ENCODE results near the gene TBC1D22B. TPM values are rescaled to one million over a fixed set of nuclear protein-coding genes. Genes with fewer than 3 reads are reported as not detected.

TBC1D22B gene
- total and polyA plus RNA-seq, 2 experiments from 2014 or later: 9.1 to 19.9 TPM

DNA sequence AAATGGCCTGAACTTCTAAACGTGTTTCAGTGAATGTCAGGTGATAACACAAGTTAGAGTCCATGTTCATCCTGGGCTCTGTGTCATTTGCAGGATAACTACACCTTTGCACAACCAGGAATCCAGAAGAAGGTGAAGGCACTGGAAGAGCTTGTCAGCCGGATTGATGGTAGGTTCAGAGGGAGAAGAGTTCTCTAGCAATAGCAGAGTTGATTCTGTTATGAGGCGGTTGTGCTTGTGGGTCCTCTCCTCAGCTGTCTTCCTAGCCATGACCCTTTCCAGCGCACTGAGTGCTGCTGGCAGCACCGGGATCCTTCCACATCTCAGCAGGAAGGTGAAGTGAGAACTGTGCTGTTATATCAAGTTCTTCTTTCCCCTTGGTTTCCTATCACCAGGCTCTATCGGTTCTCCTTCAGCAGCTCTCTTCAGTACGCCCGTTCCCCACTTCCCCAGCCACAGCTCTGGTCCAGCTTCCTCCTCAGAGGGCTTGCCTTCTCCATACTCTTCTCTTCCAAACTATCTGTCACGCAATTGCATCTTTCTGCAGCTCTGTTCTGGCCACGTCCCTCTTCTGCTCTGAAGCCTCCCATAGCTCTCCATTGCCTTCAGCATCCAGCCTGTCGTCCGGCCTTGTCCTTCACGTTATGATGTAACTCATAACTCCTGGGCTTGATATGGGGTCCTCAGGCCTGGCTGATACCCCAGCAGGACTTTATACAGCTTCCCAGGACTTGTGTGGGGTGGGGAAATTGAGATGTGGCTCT is 56.3 kb downstream of the TBC1D22B start:
- H3K4me1 Mint-ChIP-seq: no peaks in the 10 kb centered on the region
- no peaks in the 10 kb centered on the region for H3K27me3 ChIP-seq (ENCODE audit: insufficient read depth)
- no peaks in the 10 kb centered on the region for H3K79me2 ChIP-seq (replicated peaks; ENCODE audit: insufficient read depth)
- peaks cover 3% of the 10 kb centered on the region for H4K20me1 ChIP-seq (replicated peaks; ENCODE audit: insufficient read depth)
- H3K4me3 ChIP-seq: no peak overlapping the region
- H3K4me2 ChIP-seq: no peak overlapping the region
- no peaks in the 10 kb centered on the region for H3K9me3 Mint-ChIP-seq
- ATAC-seq (no peak), DNase-seq (ENCODE audit: low spot score) (no peak)
- peaks cover 17% of the 10 kb centered on the region for H3K36me3 Mint-ChIP-seq (ENCODE audit: low read depth)
- H3K27ac ChIP-seq (ENCODE audit: low read depth): no peak overlapping the region
- H3K27ac Mint-ChIP-seq: no peak overlapping the region
- TF ChIP-seq ZNF331 (CRISPR knock-in tag; IDR thresholded peaks at IDR 0.05; ENCODE audit: low read depth) (no peak), STAT1 (IDR thresholded peaks at IDR 0.05; ENCODE audit: unreplicated experiment) (no peak), JUNB (IDR thresholded peaks at IDR 0.05; ENCODE audit: unreplicated experiment) (no peak), EZH2 (IDR thresholded peaks at IDR 0.05; ENCODE audit: low read depth, unreplicated experiment) (no peak), CREB1 (CRISPR knock-in tag; IDR thresholded peaks at IDR 0.05; ENCODE audit: low read depth) (no peak), EZH2phosphoT487 (IDR thresholded peaks at IDR 0.05; ENCODE audit: unreplicated experiment) (no peak), ZNF114 (CRISPR knock-in tag; IDR thresholded peaks at IDR 0.05) (no peak), POLR2AphosphoS5 (IDR thresholded peaks at IDR 0.05; ENCODE audit: low read depth) (no peak), NANOG (IDR thresholded peaks at IDR 0.05; ENCODE audit: borderline replicate concordance) (no peak)
- TF ChIP-seq, protein P1, sequence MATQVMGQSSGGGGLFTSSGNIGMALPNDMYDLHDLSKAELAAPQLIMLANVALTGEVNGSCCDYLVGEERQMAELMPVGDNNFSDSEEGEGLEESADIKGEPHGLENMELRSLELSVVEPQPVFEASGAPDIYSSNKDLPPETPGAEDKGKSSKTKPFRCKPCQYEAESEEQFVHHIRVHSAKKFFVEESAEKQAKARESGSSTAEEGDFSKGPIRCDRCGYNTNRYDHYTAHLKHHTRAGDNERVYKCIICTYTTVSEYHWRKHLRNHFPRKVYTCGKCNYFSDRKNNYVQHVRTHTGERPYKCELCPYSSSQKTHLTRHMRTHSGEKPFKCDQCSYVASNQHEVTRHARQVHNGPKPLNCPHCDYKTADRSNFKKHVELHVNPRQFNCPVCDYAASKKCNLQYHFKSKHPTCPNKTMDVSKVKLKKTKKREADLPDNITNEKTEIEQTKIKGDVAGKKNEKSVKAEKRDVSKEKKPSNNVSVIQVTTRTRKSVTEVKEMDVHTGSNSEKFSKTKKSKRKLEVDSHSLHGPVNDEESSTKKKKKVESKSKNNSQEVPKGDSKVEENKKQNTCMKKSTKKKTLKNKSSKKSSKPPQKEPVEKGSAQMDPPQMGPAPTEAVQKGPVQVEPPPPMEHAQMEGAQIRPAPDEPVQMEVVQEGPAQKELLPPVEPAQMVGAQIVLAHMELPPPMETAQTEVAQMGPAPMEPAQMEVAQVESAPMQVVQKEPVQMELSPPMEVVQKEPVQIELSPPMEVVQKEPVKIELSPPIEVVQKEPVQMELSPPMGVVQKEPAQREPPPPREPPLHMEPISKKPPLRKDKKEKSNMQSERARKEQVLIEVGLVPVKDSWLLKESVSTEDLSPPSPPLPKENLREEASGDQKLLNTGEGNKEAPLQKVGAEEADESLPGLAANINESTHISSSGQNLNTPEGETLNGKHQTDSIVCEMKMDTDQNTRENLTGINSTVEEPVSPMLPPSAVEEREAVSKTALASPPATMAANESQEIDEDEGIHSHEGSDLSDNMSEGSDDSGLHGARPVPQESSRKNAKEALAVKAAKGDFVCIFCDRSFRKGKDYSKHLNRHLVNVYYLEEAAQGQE (IDR thresholded peaks at IDR 0.05; ENCODE audit: unreplicated experiment): no peak
- TF ChIP-seq, protein P2, sequence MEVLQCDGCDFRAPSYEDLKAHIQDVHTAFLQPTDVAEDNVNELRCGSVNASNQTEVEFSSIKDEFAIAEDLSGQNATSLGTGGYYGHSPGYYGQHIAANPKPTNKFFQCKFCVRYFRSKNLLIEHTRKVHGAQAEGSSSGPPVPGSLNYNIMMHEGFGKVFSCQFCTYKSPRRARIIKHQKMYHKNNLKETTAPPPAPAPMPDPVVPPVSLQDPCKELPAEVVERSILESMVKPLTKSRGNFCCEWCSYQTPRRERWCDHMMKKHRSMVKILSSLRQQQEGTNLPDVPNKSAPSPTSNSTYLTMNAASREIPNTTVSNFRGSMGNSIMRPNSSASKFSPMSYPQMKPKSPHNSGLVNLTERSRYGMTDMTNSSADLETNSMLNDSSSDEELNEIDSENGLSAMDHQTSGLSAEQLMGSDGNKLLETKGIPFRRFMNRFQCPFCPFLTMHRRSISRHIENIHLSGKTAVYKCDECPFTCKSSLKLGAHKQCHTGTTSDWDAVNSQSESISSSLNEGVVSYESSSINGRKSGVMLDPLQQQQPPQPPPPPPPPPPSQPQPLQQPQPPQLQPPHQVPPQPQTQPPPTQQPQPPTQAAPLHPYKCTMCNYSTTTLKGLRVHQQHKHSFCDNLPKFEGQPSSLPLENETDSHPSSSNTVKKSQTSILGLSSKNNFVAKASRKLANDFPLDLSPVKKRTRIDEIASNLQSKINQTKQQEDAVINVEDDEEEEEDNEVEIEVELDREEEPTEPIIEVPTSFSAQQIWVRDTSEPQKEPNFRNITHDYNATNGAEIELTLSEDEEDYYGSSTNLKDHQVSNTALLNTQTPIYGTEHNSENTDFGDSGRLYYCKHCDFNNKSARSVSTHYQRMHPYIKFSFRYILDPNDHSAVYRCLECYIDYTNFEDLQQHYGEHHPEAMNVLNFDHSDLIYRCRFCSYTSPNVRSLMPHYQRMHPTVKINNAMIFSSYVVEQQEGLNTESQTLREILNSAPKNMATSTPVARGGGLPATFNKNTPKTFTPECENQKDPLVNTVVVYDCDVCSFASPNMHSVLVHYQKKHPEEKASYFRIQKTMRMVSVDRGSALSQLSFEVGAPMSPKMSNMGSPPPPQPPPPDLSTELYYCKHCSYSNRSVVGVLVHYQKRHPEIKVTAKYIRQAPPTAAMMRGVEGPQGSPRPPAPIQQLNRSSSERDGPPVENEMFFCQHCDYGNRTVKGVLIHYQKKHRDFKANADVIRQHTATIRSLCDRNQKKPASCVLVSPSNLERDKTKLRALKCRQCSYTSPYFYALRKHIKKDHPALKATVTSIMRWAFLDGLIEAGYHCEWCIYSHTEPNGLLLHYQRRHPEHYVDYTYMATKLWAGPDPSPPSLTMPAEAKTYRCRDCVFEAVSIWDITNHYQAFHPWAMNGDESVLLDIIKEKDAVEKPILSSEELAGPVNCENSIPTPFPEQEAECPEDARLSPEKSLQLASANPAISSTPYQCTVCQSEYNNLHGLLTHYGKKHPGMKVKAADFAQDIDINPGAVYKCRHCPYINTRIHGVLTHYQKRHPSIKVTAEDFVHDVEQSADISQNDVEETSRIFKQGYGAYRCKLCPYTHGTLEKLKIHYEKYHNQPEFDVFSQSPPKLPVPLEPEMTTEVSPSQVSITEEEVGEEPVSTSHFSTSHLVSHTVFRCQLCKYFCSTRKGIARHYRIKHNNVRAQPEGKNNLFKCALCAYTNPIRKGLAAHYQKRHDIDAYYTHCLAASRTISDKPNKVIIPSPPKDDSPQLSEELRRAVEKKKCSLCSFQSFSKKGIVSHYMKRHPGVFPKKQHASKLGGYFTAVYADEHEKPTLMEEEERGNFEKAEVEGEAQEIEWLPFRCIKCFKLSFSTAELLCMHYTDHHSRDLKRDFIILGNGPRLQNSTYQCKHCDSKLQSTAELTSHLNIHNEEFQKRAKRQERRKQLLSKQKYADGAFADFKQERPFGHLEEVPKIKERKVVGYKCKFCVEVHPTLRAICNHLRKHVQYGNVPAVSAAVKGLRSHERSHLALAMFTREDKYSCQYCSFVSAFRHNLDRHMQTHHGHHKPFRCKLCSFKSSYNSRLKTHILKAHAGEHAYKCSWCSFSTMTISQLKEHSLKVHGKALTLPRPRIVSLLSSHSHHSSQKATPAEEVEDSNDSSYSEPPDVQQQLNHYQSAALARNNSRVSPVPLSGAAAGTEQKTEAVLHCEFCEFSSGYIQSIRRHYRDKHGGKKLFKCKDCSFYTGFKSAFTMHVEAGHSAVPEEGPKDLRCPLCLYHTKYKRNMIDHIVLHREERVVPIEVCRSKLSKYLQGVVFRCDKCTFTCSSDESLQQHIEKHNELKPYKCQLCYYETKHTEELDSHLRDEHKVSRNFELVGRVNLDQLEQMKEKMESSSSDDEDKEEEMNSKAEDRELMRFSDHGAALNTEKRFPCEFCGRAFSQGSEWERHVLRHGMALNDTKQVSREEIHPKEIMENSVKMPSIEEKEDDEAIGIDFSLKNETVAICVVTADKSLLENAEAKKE (CRISPR knock-in tag; IDR thresholded peaks at IDR 0.05): no peak
- TF ChIP-seq, protein P3, sequence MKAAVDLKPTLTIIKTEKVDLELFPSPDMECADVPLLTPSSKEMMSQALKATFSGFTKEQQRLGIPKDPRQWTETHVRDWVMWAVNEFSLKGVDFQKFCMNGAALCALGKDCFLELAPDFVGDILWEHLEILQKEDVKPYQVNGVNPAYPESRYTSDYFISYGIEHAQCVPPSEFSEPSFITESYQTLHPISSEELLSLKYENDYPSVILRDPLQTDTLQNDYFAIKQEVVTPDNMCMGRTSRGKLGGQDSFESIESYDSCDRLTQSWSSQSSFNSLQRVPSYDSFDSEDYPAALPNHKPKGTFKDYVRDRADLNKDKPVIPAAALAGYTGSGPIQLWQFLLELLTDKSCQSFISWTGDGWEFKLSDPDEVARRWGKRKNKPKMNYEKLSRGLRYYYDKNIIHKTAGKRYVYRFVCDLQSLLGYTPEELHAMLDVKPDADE (IDR thresholded peaks at IDR 0.05): no peak
- TF ChIP-seq, protein P4, sequence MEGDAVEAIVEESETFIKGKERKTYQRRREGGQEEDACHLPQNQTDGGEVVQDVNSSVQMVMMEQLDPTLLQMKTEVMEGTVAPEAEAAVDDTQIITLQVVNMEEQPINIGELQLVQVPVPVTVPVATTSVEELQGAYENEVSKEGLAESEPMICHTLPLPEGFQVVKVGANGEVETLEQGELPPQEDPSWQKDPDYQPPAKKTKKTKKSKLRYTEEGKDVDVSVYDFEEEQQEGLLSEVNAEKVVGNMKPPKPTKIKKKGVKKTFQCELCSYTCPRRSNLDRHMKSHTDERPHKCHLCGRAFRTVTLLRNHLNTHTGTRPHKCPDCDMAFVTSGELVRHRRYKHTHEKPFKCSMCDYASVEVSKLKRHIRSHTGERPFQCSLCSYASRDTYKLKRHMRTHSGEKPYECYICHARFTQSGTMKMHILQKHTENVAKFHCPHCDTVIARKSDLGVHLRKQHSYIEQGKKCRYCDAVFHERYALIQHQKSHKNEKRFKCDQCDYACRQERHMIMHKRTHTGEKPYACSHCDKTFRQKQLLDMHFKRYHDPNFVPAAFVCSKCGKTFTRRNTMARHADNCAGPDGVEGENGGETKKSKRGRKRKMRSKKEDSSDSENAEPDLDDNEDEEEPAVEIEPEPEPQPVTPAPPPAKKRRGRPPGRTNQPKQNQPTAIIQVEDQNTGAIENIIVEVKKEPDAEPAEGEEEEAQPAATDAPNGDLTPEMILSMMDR (conservative IDR thresholded peaks at IDR 0.05; ENCODE audit: low read depth in 2 of 2): no peak
- H3F3A ChIP-seq (replicated peaks; ENCODE audit: low read depth): 0 out of 2 replicates have a peak, but pooled peaks cover 6% of the 10 kb centered on the region
- H2AFZ ChIP-seq: no peak overlapping the region
- no peaks in the 10 kb centered on the region for H3K4me1 ChIP-seq (ENCODE audit: insufficient read depth)
- no peak overlapping the region for H3K4me3 Mint-ChIP-seq
- no peaks in the 10 kb centered on the region for H3K9me2 ChIP-seq (ENCODE audit: insufficient read depth)
- no peaks in the 10 kb centered on the region for H3K27me3 Mint-ChIP-seq (ENCODE audit: insufficient read depth, low read depth, poor library complexity)
- peaks cover 20% of the 10 kb centered on the region for H3K36me3 ChIP-seq (ENCODE audit: insufficient read depth)
